Measurements from ENCODE around the gene CADM3.

The CADM3 gene, protein sequence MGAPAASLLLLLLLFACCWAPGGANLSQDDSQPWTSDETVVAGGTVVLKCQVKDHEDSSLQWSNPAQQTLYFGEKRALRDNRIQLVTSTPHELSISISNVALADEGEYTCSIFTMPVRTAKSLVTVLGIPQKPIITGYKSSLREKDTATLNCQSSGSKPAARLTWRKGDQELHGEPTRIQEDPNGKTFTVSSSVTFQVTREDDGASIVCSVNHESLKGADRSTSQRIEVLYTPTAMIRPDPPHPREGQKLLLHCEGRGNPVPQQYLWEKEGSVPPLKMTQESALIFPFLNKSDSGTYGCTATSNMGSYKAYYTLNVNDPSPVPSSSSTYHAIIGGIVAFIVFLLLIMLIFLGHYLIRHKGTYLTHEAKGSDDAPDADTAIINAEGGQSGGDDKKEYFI

DNA sequence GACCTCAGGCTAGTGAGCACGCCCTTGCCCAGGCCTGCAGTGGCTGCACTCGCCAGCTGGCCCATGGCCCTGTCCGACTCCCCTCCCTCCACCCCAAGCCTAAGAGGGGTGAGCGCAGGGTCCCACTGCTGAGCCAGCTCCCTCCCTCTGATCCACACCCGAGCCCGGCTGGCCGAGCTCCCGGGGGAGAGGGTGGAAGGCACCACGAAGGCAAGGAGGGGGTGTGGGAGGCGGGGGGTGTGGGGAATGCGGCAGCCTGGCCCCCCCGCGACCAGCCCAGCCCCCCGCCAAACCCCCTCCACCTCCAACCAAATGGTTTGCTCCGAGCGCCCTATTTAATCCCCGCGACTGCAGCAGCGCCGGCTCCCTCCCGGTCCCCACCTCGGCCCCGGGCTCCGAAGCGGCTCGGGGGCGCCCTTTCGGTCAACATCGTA lies at the start of gene CADM3:
Gene CADM3, plus strand, starts transcription at position 362 of the 434 bp plus-strand sequence. CDS start 151 bp downstream, outside the sequence.
- no peak for DNase-seq

DNA sequence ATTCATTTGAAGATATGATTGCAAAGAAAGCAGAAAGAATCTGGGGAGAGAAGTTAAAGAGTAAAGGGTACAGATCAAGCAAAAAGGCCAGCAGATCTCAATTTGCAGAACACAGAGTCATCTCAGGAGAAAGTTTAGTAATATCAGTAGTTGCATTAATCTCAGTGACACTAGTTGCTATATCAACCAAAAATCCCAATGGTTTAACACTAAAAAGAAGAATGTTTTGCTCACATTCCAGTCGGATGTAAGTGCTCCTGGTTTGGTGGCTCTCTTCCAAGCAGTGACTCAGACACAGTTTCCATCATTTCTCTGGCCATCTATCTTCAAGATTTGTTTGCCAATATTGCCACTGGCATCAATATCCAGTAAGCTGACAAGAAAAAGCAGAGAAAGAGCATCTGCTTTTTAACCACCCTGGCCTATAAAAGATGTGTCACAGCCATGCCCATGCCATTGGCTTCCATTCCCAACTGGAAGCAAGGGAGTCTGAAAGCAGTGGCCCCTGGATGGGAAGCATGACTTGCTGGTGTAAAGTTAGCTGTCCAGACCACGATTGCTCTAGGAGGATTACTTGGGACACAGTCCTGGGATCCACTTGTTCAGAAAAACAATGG lies 49.3 kb upstream of the CADM3 start:
- no peak for DNase-seq

DNA sequence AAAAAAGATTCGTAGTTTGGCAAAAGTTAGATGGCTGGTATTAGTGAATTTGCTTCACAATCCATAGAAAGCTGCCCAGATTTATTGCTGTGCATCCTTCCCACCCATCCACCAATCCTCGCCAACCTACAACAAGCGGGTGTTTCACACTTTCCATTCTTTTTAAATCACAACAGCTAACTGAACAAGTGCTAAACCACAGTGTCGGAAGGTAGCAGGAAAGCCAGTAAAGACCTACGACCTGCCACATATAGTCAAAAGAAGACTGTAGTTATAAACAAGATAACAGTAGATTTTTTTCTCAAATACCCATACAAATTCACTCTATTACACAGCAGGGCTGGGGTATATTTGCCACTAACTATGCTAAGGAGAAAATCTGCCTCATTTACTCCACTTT lies 47.8 kb upstream of the CADM3 start:
- no peak for DNase-seq

DNA sequence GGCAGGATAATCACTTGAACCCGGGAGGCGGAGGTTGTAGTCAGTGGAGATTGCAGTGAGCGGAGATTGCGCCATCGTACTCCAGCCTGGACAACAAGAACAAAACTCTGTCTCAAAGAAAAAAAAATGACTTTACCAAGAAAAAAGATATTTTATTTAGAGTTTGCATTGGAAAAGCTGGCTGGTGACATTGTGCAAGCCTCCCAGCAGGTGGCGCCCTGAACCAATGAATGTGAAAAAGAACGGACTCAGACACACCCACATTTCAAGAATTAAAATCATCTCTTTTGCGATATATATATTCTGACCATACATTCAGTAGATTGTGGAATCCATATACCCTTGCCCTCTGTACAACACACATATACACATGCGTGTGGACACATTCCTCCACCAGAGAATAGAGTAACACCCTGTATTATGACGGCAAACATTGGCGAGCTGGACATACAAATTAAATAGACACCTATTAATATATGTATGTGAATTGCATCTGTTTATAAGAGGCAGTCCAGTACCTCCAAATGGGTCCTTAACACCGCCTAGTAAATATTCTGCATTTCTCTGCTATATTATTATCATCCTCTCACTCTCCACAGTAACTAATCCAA lies 39.0 kb upstream of the CADM3 start:
- peak; percentile 25 to 55 for DNase-seq

DNA sequence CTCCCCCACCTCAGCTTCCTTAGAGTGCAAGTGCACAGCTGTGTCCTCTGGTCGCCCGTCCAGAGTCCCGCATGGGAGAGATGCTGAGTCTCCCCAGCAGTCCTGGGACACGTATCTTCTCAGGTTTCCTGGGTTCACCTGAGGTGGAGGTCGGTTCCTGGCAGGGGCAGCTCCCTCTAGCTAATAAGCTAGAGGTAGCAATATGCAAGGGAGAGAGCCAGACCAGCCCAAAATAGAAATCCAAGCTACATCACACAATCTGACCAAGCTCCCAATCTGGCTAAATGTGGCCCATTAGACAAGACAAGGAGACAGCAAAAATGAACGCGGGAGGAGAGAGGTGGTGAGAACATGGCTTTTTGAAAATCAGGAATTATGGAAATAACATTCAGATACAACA lies 30.9 kb upstream of the CADM3 start:
- no peak for DNase-seq

DNA sequence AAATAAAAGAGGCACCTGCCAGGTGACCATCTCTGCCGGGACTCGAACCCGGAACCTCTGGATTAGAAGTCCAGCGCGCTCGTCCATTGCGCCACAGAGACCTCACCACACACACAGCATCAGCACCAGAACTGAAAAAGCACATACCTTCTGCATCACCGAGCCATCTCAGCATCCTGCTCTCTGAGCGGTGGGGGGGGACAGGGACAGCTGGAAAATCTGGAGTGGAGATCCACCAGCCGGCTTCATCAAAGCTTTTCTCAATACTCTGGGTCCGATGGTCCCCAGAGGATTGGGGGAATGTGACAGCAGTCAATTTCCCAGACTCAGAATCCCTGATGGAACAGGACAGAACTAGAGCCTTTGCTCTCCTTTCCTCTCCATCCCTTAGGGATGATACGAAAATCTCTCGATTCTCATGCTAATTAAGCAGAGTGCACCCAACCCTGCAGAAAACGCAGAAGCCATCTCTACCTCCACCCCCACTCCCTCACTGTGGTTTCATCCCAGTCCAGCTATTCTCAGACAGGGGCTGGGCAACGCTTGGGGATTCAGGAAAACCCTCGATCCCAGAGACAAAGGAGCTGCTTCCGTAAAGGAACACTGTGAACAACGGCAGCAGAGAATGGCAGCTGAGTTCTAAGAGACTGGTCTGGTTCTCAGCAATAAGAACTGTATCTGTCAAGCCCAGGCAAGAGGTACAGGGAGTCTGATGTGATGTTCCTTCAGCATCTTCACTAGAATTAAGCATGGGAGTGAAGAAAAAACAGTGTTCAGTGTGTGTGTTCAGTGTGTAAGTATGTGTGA lies 29.6 kb upstream of the CADM3 start:
- no peak for DNase-seq

DNA sequence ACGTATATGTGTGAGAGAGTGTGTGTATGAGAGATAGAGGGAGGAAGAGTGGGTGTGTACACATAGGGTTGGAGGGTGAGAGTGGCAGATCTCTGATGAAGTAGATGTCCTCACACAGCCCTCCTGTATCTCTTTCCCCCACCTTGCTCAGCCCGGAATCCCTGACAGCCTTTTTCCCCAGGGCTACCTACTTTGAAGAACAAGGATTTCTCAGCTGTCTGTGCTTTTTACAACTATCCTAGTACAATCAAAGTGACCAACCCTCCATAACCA lies 29.1 kb upstream of the CADM3 start:
- no peak for DNase-seq

DNA sequence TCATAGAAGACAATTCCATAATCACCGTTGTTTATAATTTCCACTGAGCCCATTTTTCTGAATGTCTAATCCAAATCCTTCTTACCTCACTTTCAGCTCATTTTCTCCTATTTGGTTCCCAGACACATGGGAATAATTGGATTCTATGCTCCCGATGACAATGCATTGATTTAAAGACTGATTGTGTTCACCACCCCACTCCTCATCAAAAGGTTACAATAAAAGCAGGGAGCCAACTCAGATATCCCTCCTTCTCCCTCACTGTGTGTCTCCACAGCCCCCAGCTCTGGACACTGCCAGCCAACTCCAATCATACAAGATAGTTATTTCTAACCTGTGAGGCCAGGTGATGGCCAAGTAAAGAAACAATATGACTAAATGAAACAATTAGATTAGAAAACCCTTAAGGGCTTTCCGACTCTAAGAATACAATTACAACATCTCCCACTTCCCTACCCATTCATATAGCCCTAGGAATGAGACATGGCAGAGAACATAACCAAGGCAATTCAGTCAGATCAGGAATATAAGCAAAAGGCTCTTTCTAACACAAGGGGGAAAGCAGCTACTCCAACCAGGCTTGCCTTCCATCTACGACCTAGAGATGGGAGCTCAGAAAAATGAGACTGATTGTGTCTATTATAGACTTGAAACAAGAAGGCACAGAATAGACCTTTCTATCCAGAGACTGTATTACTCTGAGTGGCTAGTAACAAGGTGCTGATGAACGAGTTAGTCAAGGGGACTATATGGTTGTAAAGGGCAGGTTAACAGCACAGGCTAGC lies 28.5 kb upstream of the CADM3 start:
- no peak for DNase-seq

DNA sequence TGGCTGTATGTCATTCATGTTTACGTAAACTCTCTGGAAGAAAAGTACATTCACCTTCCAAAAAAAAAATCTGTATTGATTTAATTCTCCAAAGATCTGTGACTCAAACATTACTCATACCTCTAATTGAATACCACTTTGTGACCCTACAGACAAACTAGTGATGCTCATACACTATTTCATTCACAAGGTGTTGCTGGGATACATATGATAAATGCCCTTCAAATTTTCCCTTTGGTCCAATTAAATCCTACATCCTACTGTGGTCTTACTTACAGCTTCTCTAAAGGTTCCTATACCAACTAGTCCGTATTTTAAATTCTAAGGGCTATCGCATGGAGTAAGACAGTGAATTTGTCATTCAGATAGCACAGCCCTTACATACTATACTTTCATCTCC lies 26.8 kb upstream of the CADM3 start:
- DNase-seq, result no peak

DNA sequence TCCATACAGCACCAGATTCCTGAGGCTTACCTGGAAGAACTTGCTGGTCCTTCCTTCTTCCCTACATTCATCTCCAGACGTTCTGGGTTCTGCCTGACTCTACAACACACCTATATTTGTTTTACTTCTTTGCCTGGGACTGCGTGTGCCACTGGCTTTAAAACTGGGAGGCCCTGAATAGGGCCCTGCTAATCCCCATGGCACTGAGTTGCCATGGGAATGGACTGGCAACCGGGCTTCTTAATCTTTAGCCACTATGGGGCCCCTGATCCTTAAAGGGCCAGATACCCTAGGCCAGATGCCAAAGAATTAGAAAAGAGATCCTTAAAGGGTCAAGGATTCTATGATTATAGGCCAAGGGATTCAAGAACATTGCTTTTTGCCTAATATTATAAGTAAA lies 24.4 kb upstream of the CADM3 start:
- DNase-seq, result no peak

DNA sequence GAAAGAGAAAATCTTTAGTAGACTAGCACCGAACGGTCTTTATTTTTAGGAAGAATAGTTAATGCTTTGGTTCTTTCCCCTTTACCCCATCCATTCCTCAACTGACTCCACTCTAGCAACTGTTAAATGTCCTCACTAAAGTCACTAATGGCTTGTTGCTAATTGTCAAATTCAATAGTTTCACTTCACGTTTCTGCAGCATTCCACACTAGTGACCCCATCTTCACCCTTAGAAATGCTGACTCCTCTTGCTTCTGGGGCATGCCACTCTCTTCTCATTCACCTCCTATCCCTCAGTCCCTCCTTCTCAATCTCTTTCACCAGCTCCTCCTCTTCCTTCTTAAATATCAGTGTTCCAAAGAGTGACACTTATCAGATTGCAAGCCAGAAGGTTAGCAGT lies 19.4 kb upstream of the CADM3 start:
- no peak for DNase-seq

DNA sequence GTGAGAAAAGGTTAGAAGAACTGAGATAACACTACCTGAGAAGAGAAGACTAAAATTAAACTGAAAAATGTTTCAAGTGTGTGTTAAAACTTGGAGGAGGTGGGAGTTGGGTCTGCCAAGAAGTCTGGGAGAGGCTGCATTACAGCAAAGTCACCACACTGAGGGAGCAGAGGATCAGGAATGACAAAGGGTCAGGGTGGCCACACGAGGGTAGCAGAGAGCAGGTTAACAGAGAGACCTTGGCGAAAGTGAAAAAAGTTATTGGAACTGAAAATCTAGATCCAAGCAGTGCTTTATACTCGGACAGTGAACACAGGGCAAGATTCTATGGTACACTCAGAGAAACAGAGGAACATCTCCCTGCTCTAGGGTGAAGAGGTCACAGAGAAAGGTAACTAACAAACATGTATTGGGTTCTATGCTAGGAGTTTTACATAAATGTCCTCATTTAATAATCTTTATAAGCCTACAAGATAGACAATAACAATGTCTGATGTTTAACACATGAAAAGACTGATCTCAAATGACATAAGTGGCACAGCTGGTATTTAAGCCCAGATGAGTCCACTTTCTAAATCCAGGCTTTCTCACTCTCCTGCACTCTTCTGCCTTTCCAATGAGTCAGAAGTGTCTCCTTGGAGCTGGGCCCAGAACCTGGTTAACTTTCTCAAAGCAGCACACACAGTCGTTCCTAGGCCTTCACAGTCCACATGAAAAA lies 10.3 kb upstream of the CADM3 start:
- DNase-seq, result peak; percentile 56 to 77

DNA sequence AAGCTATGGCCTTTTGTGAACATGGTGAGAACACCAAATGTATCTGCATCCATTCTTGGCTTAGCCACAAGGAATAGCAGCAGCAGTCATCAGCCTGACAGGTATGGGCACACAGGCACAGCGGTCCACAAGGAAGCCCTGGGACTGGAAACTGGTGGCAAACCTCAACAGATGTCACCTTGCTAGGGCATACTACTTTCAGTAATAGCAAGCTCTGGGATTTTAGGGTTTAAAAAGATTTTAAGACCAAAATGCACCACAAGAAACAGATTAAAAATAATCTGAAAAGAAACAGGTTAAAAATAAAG lies 9.7 kb upstream of the CADM3 start:
- DNase-seq, result no peak

DNA sequence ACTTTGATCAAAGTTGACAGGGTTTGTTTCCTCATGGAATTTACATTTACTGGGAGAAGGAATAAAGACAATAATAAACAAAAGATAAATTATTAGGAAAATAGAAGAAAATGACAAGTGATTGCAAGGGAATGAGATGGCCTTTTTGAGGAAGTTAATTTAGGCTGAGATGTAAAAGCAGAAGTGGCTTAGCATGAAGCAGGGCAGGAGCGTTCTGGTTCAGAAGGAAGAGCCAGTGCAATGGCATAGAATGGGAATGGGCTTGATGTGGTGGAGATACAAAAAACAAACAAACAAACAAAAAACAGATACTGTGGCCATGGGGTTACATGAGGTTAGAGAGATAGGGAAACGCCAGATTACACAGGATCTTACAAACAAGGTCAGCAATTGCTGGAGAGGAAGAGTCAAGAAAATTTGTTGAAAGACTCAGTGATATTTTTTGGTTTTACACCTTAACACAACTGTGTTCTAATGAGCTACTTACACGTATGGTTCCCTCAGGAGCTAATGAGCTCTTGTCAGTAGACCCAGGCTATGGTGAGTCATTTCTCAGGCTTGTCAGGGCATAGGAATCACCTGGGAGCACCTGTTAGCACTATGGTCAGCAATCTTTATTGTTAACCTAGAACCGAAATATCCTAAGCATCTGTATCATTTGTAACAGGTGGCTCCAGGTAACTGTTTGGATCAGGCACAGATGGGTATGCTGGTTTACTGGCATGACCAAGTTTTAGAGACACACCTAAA lies 8.7 kb upstream of the CADM3 start:
- peak; percentile 31 to 53 for DNase-seq

DNA sequence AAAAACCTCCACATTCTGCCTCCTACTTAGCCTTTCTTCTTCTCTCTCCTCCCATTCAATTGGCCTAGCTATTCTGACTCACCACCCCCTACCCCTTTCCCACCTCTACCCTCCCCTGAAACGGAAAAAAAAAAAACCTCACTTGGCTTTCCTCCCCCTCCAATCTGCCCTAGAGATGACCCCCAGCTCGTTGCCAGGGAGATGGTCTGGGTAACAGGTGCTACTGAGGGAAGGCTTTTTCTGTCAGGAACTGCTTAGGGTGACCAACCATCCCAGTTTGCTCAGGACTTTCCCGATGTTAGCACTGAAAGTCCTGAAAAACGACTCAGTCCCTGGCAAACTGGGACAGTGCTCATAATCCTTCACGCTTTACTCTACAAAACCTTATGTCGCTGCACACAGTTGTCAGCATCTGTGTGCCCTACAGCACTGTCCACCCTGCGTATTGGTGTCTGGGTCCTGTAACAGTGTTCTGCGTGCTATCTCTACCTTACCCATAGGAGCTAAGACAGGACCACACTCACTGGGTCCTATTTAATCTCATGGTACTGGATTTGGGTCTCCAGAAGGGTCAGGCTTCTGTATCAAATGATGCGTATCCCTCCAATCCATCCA lies 7.7 kb upstream of the CADM3 start:
- no peak for DNase-seq

DNA sequence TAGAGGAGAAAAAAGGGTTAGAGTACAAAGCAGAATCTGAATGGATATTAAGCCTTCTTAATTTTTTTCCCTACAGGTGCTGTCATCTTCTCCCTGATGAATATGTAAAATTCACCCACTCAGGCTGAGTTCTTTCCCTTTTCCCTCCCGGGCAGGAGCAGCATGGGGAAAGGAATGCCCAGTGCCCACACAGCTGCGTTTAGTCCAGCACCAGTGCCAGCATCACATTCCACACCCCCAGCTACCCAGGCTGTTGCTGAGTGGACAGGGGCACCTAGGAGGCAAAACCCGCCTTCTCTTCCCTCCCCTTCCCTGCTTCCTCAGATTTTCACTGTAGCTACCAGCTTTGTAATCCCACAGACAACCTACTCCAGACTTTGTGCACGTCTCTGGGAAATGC lies 3.4 kb upstream of the CADM3 start:
- DNase-seq, result no peak

DNA sequence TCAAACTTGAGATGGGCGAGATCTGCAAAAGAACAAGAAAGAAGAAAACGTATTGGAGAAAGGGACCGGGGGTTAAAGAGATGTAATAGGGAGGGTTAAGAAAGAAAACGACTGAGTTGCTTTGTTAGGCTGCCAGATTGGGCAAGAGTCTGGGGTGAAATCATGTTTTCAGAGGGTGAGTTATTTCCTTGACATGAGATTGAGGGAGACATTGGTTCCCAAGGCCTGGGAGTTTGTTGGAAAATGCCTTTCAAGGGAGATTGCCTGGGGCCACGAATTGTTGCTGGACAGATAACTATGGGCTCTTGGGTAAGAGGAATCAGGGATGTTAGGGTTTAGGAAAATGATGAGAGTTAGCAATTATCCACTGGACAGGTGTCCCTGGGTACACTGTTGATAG lies 776 bp upstream of the CADM3 start:
- no peak for DNase-seq

DNA sequence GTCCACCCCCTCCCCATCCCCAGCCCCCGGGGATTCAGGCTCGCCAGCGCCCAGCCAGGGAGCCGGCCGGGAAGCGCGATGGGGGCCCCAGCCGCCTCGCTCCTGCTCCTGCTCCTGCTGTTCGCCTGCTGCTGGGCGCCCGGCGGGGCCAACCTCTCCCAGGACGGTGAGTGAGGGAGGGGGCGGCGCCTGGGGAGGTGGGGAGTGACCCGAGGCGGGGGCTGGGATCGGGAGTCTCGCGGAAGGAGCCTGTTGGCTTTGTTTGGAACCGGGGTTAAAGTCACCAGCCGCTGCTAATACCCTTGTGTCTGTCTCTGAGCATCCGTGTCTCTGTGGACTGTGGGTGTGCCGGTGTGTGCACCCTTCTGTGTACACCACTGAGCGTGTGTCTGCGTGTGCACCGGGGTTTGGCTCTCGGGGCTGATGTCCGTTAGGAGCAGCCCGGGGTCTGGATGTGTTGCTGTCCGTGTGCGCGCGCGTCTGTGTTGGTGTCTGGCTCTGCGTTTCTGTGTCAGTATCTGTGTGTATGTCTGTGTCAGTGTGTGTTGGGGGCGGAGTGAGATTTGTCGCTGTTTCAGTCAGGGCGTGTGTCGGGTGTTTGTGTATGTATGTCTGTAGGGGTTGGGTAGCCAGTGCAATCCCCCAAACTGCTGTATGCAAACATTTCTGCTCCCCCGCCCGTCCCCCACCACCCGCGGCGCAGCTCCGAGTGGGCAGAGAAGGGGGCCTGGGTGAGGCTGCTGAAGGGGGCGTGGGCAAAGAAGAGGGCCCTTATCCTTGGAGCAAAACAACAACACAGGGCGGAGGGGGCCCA lies 480 bp downstream of the CADM3 start:
- no peak for DNase-seq

DNA sequence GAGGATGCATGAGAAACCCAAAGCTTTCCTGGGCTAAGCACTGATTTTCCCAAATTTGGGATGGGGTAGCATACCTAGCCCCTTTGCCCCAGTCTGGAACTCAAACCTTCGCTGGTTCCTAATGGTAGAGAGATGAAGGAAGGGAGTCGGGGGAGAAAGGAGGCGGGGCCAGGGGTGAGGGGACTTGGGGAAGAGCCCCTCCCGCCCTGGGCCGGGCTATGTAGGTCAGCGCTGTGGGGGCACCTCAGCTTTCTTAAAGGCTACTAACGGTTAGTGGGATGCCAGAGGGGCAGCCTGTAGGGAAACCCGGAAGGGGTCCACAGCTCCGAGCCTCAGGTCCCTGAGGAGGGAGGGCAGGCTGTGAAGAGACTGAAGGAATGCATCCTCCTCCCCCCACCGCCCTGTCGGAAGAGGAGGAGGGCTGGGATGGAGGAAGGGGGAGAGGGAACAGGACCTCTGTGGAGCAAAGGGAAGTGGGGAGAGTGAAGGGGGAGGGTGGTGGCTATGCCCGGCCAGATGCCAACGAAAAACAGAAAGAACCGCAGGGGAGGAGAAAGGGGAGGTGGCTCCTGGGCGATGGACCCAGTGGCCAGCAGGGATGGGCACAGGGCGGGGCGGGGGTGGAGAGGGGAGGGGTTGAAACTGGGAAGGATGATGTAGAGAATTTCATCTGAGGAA lies 1.3 kb downstream of the CADM3 start:
- no peak for DNase-seq

DNA sequence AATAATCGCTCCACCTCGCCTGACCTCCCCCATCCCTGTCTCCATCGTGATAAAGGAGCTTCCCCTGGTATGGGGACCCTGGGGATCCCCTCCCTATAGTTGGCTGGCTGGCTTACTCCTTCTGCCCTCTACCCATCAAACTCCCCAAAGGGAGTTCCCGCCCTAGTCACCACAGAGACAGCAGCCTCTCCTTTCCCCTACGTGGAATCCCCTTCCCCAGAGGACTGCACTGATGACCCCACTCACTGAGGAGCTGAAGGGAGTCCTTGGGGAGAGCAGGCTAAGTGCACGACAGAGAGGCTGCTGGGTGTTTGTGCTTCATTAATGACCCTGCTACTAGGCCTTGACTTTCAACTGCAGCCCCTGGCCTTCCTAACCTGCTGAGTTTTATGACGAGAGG lies 1.9 kb downstream of the CADM3 start:
- no peak for DNase-seq

Measured in AML-193 (cell line).